ENCODE measurements around the gene CAMTA1.

The CAMTA1 gene

DNA sequence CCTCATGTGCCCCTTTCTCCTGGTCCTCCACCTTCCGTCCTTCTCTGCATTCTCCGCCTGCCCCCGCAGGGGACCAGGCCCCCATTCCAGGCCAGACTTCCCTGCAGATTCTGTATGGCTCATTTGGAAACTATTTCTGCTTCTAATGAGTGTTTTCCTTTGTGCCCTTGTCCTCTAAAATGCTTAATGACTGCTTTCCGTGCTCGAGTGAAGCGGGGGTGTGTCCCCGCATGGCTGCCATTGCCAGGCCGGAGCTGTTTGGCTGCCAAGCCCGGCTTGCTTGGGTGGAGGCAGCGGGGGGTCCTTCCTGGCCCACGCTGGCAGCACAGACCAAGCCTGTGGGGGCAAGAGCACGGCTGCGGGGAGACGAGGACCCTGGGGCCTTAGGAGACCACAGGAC, 686.6 kb downstream of the CAMTA1 start (continued):
- no peak for TF ChIP-seq TSHZ2 (CRISPR knock-in tag; IDR thresholded peaks at IDR 0.05)
- no peak for TF ChIP-seq ISL1 (CRISPR knock-in tag; IDR thresholded peaks at IDR 0.05)
- no peak for TF ChIP-seq ESRRG (CRISPR knock-in tag; IDR thresholded peaks at IDR 0.05)
- TF ChIP-seq, protein P1, sequence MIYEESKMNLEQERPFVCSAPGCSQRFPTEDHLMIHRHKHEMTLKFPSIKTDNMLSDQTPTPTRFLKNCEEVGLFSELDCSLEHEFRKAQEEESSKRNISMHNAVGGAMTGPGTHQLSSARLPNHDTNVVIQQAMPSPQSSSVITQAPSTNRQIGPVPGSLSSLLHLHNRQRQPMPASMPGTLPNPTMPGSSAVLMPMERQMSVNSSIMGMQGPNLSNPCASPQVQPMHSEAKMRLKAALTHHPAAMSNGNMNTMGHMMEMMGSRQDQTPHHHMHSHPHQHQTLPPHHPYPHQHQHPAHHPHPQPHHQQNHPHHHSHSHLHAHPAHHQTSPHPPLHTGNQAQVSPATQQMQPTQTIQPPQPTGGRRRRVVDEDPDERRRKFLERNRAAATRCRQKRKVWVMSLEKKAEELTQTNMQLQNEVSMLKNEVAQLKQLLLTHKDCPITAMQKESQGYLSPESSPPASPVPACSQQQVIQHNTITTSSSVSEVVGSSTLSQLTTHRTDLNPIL (CRISPR knock-in tag; IDR thresholded peaks at IDR 0.05; ENCODE audit: low read depth): no peak

DNA sequence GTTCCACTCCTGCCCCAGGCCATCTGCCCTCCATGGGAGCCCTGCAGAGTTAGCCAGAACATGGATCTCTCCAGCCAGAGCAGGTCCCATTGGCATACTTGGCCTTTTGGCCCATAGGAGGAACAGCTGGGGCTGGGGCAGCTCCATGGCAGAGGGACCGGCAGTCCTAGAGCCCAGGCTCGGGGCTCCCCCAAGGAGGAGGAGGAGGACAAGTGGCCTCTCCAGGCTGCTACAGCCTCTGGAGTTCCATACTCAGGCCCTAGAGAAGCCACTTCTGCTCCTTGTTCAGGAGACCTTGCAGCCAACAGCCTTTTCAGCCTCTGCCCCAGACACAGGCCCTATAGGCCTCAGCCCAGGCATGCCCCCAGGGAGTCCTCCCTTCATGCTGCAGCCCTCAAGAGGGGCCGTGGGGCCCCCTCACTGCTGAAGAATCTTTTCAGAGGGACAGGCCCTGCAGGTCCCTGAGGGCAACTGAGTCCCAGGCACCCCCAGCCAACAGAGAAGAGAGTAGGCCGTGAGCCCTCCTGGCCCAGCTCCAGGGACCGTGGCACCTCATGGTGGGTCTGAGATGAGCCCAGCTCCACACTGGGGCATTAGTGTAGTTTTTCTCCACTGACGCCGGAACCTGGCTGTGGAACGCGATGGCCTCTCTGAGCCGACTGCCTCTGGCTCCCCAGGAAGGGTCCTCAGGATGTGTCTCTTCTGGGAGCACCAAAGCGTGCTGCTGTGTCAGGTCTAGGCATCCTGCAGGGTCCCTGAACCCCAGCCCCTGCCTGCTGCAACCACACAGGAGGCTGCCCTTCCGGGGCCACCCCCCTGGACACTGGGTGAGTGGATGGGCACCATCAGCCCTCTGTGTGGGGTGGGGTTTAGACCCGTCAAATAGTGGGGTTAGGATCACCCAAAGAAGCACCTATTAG, 688.2 kb downstream of the CAMTA1 start:
- no peak for ATAC-seq
- TF ChIP-seq ZFP30 (CRISPR knock-in tag; IDR thresholded peaks at IDR 0.05): no peak
- TF ChIP-seq ZC3H10 (CRISPR knock-in tag; IDR thresholded peaks at IDR 0.05): no peak
- TF ChIP-seq SNAI2 (CRISPR knock-in tag; IDR thresholded peaks at IDR 0.05): no peak
- TF ChIP-seq CSDC2 (CRISPR knock-in tag; IDR thresholded peaks at IDR 0.05): no peak
- TF ChIP-seq OSR1 (CRISPR knock-in tag; IDR thresholded peaks at IDR 0.05): no peak
- TF ChIP-seq ESRRG (CRISPR knock-in tag; IDR thresholded peaks at IDR 0.05): no peak
- TF ChIP-seq ZNF70 (CRISPR knock-in tag; IDR thresholded peaks at IDR 0.05): no peak
- TF ChIP-seq, protein P1 (CRISPR knock-in tag; IDR thresholded peaks at IDR 0.05; ENCODE audit: low read depth): no peak
- no peak for TF ChIP-seq ISL1 (CRISPR knock-in tag; IDR thresholded peaks at IDR 0.05)
- TF ChIP-seq ZFP3 (CRISPR knock-in tag; IDR thresholded peaks at IDR 0.05): no peak
- no peak for TF ChIP-seq BACH2 (CRISPR knock-in tag; IDR thresholded peaks at IDR 0.05; ENCODE audit: borderline replicate concordance)
- TF ChIP-seq TCF4 (CRISPR knock-in tag; IDR thresholded peaks at IDR 0.05; ENCODE audit: borderline replicate concordance): no peak

DNA sequence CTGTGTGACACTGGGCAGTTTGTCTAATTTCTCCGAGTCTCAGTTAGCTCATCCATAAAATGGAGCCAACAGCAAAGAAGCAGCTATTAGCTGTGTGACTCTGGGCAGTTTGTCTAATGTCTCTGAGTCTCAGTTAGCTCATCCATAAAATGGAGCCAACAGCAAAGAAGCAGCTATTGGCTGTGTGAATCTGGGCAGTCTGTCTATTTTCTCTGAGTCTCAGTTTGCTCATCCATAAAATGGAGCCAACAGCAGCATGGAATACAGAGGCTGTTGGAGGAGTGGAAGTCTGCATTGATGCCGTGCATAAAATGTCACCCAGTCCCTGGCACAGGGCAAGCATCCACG, 688.9 kb downstream of the CAMTA1 start:
- TF ChIP-seq CSDC2 (CRISPR knock-in tag; IDR thresholded peaks at IDR 0.05) (no peak), ZFP30 (CRISPR knock-in tag; IDR thresholded peaks at IDR 0.05) (no peak), POU6F1 (CRISPR knock-in tag; IDR thresholded peaks at IDR 0.05; ENCODE audit: borderline replicate concordance, low read depth) (no peak), ZNF565 (CRISPR knock-in tag; conservative IDR thresholded peaks at IDR 0.05; ENCODE audit: low read depth) (no peak), RARB (CRISPR knock-in tag; IDR thresholded peaks at IDR 0.05) (no peak)
- no peak for ATAC-seq

DNA sequence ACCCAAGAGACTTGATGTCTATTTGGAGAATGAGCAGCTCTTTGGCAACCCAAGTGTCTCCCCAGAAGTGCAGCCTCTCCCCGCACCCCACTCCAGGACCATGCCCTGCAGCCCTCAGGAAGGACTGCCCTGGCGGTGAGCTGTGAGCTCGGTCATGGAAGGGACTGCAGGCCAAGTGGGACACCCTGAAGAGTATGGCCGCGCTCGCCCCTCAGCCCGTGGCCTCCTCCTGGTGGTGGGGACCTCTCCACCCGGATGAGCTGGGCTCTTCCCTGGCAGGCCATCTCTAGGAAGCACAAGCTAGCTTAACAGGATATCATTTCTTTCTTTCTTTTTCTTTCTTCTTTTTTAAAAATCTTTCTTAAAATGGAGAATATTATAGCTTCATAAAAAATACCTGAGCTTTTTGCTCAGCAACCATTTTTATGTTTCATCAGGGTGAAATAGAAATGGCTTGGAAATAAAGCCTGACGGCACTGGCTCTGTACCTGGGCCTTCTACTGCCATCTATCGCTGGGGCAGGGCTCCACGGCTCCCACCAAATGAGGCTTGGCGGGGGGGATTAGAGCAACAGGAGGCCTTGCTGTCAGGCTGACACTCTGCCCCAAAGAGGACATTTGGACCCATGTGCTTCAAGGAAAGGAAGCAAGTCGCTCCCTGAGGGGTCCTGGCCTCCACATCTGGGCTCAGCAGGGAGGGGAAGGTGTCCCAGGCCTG, 689.7 kb downstream of the CAMTA1 start:
- ATAC-seq: no peak
- TF ChIP-seq POU6F1 (CRISPR knock-in tag; IDR thresholded peaks at IDR 0.05; ENCODE audit: borderline replicate concordance, low read depth): no peak
- no peak for TF ChIP-seq ZFP30 (CRISPR knock-in tag; IDR thresholded peaks at IDR 0.05)
- no peak for TF ChIP-seq RARB (CRISPR knock-in tag; IDR thresholded peaks at IDR 0.05)
- TF ChIP-seq SNAI2 (CRISPR knock-in tag; IDR thresholded peaks at IDR 0.05): no peak
- no peak for TF ChIP-seq ZNF70 (CRISPR knock-in tag; IDR thresholded peaks at IDR 0.05)
- no peak for TF ChIP-seq ESRRG (CRISPR knock-in tag; IDR thresholded peaks at IDR 0.05)
- TF ChIP-seq ZFP3 (CRISPR knock-in tag; IDR thresholded peaks at IDR 0.05): no peak
- no peak for TF ChIP-seq PPARA (CRISPR knock-in tag; IDR thresholded peaks at IDR 0.05; ENCODE audit: borderline replicate concordance)
- TF ChIP-seq CSRNP3 (CRISPR knock-in tag; IDR thresholded peaks at IDR 0.05): no peak
- no peak for TF ChIP-seq ZNF8 (CRISPR knock-in tag; IDR thresholded peaks at IDR 0.05)
- TF ChIP-seq GLIS3 (CRISPR knock-in tag; IDR thresholded peaks at IDR 0.05): no peak
